ENCODE measurements around the gene RHCG.

DNA sequence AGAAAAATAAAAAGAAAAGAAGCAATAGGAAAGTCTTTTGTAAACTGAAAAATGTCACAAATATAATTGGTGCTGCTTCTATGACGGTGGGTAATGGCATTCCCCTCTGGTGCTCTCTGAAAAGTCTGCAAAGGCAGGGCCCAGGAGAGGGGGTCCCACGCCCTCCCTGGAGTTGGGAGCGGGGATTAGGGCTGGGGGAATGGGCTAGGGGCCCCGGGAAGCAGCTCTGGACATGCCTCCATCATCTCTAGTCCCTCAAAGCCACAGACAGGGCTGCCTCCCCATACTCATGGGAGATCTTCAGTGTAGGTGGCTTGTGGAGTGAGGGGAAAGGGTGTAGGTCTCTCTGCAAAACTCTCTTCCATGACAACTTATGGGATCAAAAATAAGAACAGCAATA lies 7.8 kb upstream of the RHCG start:
- TF ChIP-seq CTCF (IDR thresholded peaks at IDR 0.05), result no peak
- no peak for TF ChIP-seq POLR2A (IDR thresholded peaks at IDR 0.05)
